ENCODE measurements around the gene TMEM185B.

The TMEM185B gene

GRCh38 chr2:120220756-120221155 lies 2.4 kb downstream of the TMEM185B start:
- no peaks in the 10 kb centered on the region; the same call in 1 of the 2 replicates for H3K4me1 ChIP-seq (ENCODE audit: insufficient read depth, low read length)
- H3K36me3 ChIP-seq (ENCODE audit: insufficient read depth, low read length), result no peaks in the 10 kb centered on the region
- H3K9ac ChIP-seq (ENCODE audit: low read depth, low read length), result no peak overlapping the region
- H3K9me3 ChIP-seq (ENCODE audit: control insufficient read depth, insufficient read depth, low read length), result peaks cover 4% of the 10 kb centered on the region; the same call in 1 of the 2 replicates

- Histone ChIP-seq H3K36me3 (ENCODE audit: insufficient read depth, low read length) (no peaks in the 10 kb centered on the region), H3K4me1 (ENCODE audit: insufficient read depth, low read length) (no peaks in the 10 kb centered on the region; the same call in 1 of the 2 replicates), H3K9ac (ENCODE audit: low read depth, low read length) (no peak overlapping the region), H3K9me3 (ENCODE audit: control insufficient read depth, insufficient read depth, low read length) (peaks cover 4% of the 10 kb centered on the region; the same call in 1 of the 2 replicates)
Measured at GRCh38 chr2:120219766-120220165, 3.4 kb downstream of the TMEM185B start.

- Histone ChIP-seq H3K4me1 (ENCODE audit: insufficient read depth, low read length) (no peaks in the 10 kb centered on the region; the same call in 1 of the 2 replicates), H3K9ac (ENCODE audit: low read depth, low read length) (no peak overlapping the region), H3K36me3 (ENCODE audit: insufficient read depth, low read length) (no peaks in the 10 kb centered on the region), H3K9me3 (ENCODE audit: control insufficient read depth, insufficient read depth, low read length) (peaks cover 4% of the 10 kb centered on the region; the same call in 1 of the 2 replicates)
Measured at GRCh38 chr2:120219291-120219690, 3.9 kb downstream of the TMEM185B start.

GRCh38 chr2:120218181-120218580 lies 5.0 kb downstream of the TMEM185B start:
- Histone ChIP-seq H3K9ac (ENCODE audit: low read depth, low read length) (no peak overlapping the region), H3K9me3 (ENCODE audit: control insufficient read depth, insufficient read depth, low read length) (peaks cover 4% of the 10 kb centered on the region; the same call in 1 of the 2 replicates), H3K4me1 (ENCODE audit: insufficient read depth, low read length) (no peaks in the 10 kb centered on the region), H3K36me3 (ENCODE audit: insufficient read depth, low read length) (no peaks in the 10 kb centered on the region)

- Histone ChIP-seq H3K4me1 (ENCODE audit: insufficient read depth, low read length) (no peaks in the 10 kb centered on the region; the same call in 1 of the 2 replicates), H3K36me3 (ENCODE audit: insufficient read depth, low read length) (no peaks in the 10 kb centered on the region), H3K9ac (ENCODE audit: low read depth, low read length) (no peak overlapping the region), H3K9me3 (ENCODE audit: control insufficient read depth, insufficient read depth, low read length) (no peaks in the 10 kb centered on the region; the same call in 1 of the 2 replicates)
Measured at GRCh38 chr2:120210270-120210693, 12.9 kb downstream of the TMEM185B start.

GRCh38 chr2:120209427-120210269 lies 13.6 kb downstream of the TMEM185B start:
- no peaks in the 10 kb centered on the region for H3K36me3 ChIP-seq (ENCODE audit: insufficient read depth, low read length)

GRCh38 chr2:120208381-120209353 lies 14.5 kb downstream of the TMEM185B start:
- H3K36me3 ChIP-seq (ENCODE audit: insufficient read depth, low read length), result no peaks in the 10 kb centered on the region
- H3K4me1 ChIP-seq (ENCODE audit: insufficient read depth, low read length), result no peaks in the 10 kb centered on the region; the same call in 1 of the 2 replicates
- H3K9ac ChIP-seq (ENCODE audit: low read depth, low read length), result no peak overlapping the region
- no peaks in the 10 kb centered on the region; the same call in 1 of the 2 replicates for H3K9me3 ChIP-seq (ENCODE audit: control insufficient read depth, insufficient read depth, low read length)

More at GRCh38 chr2:120209427-120210269, 13.6 kb downstream of the TMEM185B start:
- Histone ChIP-seq H3K9me3 (ENCODE audit: control insufficient read depth, insufficient read depth, low read length) (no peaks in the 10 kb centered on the region; the same call in 1 of the 2 replicates), H3K4me1 (ENCODE audit: insufficient read depth, low read length) (no peaks in the 10 kb centered on the region; the same call in 1 of the 2 replicates), H3K9ac (ENCODE audit: low read depth, low read length) (no peak overlapping the region)

GRCh38 chr2:120206022-120206581 lies 17.1 kb downstream of the TMEM185B start:
- no peak overlapping the region for H3K9ac ChIP-seq (ENCODE audit: low read depth, low read length)
- no peaks in the 10 kb centered on the region; the same call in 1 of the 2 replicates for H3K4me1 ChIP-seq (ENCODE audit: insufficient read depth, low read length)
- H3K36me3 ChIP-seq (ENCODE audit: insufficient read depth, low read length), result no peaks in the 10 kb centered on the region
- no peaks in the 10 kb centered on the region; the same call in 1 of the 2 replicates for H3K9me3 ChIP-seq (ENCODE audit: control insufficient read depth, insufficient read depth, low read length)

GRCh38 chr2:120204945-120205670 lies 18.1 kb downstream of the TMEM185B start:
- Histone ChIP-seq H3K4me1 (ENCODE audit: insufficient read depth, low read length) (no peaks in the 10 kb centered on the region; the same call in 1 of the 2 replicates), H3K9me3 (ENCODE audit: control insufficient read depth, insufficient read depth, low read length) (no peaks in the 10 kb centered on the region; the same call in 1 of the 2 replicates), H3K9ac (ENCODE audit: low read depth, low read length) (no peak overlapping the region), H3K36me3 (ENCODE audit: insufficient read depth, low read length) (no peaks in the 10 kb centered on the region)

GRCh38 chr2:120204417-120204816 lies 18.8 kb downstream of the TMEM185B start:
- H3K9me3 ChIP-seq (ENCODE audit: control insufficient read depth, insufficient read depth, low read length), result no peaks in the 10 kb centered on the region; the same call in 1 of the 2 replicates
- no peaks in the 10 kb centered on the region for H3K36me3 ChIP-seq (ENCODE audit: insufficient read depth, low read length)
- no peaks in the 10 kb centered on the region; the same call in 1 of the 2 replicates for H3K4me1 ChIP-seq (ENCODE audit: insufficient read depth, low read length)
- no peak overlapping the region for H3K9ac ChIP-seq (ENCODE audit: low read depth, low read length)

- H3K4me1 ChIP-seq (ENCODE audit: insufficient read depth, low read length), result no peaks in the 10 kb centered on the region; the same call in 1 of the 2 replicates
- no peaks in the 10 kb centered on the region; the same call in none of the 2 replicates for H3K9me3 ChIP-seq (ENCODE audit: control insufficient read depth, insufficient read depth, low read length)
- H3K36me3 ChIP-seq (ENCODE audit: insufficient read depth, low read length), result no peaks in the 10 kb centered on the region
- H3K9ac ChIP-seq (ENCODE audit: low read depth, low read length), result no peak overlapping the region
Measured at GRCh38 chr2:120204022-120204405, 19.2 kb downstream of the TMEM185B start.

- Histone ChIP-seq H3K9ac (ENCODE audit: low read depth, low read length) (no peak overlapping the region), H3K9me3 (ENCODE audit: control insufficient read depth, insufficient read depth, low read length) (peaks cover 3% of the 10 kb centered on the region), H3K4me1 (ENCODE audit: insufficient read depth, low read length) (no peaks in the 10 kb centered on the region; the same call in 1 of the 2 replicates), H3K36me3 (ENCODE audit: insufficient read depth, low read length) (no peaks in the 10 kb centered on the region)
Measured at GRCh38 chr2:120203251-120204021, 19.8 kb downstream of the TMEM185B start.

Data from ES-I3 (cell line).